ENCODE data around the gene RPRD1A.
A peak's percentile ranks its signal among the peaks of the same experiment; 100 is the strongest.
"Not testable (repeated sequence)": the region's sequence is repeated elsewhere in the genome, so short reads cannot be mapped to it uniquely, and the experiment has no call there.

Gene RPRD1A

DNA sequence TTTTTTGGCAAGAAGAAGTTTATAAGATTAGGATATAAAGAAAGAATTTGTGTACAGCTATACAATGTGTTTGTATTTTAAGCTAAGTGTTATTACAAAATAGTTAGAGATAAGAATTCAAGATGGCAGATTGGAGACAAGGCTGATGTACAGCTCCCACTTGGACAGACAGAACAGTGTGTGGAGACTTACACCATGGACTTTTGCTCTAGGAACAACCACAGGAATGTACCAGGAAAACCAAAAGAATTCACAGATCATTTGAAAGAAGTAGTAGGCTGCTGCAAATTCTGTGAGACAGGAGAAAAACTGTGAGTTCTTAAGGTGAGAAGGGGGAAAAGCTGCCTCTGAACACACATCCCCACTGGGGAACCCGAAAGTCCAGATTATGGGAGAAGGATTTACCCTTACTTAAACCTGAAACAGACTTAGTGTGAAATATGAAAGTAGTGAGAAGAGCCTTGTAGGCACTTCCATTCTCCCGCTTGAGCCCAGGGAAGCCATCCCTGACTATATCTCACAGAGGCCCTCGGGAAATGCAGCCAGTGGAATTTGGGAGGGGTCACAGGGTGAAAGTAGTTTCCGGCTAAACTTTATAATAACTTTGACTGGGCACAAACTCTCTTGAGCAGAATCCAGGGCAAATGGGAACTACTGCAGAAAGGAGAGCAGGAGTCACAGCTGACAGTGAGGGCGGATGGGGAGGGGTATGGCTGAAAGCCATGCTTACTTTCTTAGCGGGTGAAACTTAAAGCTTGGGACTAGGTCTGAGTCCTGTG lies 11.6 kb upstream of the RPRD1A start:
- DNase-seq (ENCODE audit: low spot score) = no peak

DNA sequence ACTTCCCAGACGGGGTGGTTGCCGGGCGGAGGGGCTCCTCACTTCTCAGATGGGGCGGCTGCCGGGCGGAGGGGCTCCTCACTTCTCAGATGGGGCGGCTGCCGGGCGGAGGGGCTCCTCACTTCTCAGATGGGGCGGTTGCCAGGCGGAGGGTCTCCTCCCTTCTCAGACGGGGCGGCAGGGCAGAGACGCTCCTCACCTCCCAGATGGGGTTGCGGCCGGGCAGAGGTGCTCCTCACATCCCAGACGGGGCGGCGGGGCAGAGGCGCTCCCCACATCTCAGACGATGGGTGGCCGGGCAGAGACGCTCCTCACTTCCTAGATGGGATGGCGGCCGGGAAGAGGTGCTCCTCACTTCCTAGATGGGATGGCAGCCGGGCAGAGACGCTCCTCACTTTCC lies 10.4 kb upstream of the RPRD1A start:
- DNase-seq (ENCODE audit: low spot score) = not testable (repeated sequence)

DNA sequence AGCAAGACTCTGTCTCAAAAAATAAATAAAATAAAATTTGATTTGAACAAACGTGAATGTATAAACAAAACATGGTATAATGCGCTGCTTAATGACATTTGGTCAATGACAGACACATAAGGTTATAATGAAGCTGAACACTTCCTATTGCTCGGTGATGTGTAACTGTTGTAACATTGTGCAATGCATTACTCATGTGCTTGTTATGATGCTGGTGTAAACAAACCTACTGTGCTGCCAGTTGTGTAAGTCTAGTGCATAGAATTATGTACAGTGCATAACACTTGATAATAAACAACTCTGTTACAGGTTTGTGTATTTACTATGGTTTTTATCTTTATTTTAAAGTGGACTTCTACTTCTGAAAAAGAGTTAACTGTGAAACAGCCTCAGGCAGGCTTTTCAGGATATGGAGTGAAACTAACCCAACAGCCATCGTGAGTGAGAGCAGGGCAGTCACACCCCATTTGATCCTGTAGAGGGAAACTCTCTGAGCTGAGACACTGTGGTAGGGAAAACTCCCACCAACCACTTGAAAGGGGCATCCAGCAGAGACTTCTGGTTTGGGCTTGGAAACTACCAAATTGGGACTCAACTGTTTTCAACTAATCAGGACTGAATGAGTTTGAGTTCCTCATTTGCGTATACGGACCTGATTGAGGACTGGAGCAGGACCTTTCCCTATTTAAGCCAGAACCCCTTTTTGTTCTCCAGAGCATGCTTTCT lies 8.7 kb upstream of the RPRD1A start:
- DNase-seq (ENCODE audit: low spot score) = peak; percentile 26

- no peak for DNase-seq (ENCODE audit: low spot score)
Measured at GRCh38 chr18:36074435-36074834, 7.1 kb upstream of the RPRD1A start.

GRCh38 chr18:36073676-36074075 lies 6.3 kb upstream of the RPRD1A start:
- DNase-seq (ENCODE audit: low spot score) = no peak

- DNase-seq (ENCODE audit: low spot score) = not testable (repeated sequence)
Measured at GRCh38 chr18:36072406-36072805, 5.0 kb upstream of the RPRD1A start.

DNA sequence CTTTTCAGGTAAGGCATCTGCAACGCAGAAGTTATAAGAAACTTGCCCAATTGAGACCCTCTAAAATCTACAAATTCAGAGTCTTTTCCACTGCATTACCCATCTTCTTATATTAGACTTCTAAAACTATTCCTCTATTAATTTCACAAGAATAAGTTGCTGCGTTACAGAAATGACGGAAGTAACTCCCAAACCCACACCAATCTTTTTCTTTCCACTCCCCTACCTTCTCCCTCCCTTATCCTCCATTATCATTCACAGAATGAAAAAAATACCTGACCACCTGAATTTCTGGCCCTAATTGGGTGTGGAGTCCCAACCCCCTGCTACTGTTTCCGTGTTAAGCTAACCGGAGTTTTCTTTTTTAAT lies 689 bp downstream of the RPRD1A start:
- DNase-seq (ENCODE audit: low spot score) = peak; percentile 17

DNA sequence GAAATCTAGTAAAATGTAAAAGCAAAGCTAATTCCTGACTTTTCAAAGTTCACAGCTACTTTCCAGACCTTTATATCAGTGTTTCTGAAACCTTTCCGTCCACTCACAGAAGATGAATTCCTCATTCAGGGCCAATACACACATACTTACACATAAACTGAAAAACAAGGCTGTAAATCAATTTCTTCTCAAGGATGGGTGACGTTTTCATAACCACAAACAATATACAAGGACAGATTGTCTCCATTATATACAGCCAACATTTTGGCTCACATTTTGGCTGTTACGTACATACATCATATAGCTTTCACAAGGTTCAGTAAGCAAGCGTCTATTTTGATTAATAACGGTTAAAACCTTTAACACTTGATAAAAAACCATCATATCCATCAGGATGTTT lies 1.4 kb downstream of the RPRD1A start:
- DNase-seq (ENCODE audit: low spot score) = no peak

GRCh38 chr18:36064809-36065079 lies 2.6 kb downstream of the RPRD1A start:
- DNase-seq (ENCODE audit: low spot score) = not testable (repeated sequence)

- DNase-seq (ENCODE audit: low spot score) = no peak
Measured at GRCh38 chr18:36064027-36064808, 3.1 kb downstream of the RPRD1A start.

- no peak for DNase-seq (ENCODE audit: low spot score)
Measured at GRCh38 chr18:36058674-36059073, 8.7 kb downstream of the RPRD1A start.

DNA sequence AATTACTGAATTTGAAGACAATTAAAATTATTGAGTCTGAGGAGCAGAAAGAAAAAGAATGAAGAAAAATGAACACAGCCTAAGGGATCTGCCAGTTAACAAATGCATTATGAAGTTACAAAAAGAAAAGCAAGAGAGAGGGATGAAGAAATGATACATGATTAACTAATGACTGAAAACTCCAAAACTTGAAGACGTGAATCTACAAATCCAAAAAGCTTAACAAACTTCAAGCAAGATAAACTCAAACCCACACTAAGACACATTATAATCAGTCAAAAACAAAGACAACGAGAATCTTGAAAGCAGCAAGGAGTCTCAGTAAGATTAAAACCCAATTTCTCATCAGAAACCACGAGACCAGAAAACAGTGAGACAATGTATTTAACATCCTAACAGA lies 15.6 kb downstream of the RPRD1A start:
- no peak for DNase-seq (ENCODE audit: low spot score)

DNA sequence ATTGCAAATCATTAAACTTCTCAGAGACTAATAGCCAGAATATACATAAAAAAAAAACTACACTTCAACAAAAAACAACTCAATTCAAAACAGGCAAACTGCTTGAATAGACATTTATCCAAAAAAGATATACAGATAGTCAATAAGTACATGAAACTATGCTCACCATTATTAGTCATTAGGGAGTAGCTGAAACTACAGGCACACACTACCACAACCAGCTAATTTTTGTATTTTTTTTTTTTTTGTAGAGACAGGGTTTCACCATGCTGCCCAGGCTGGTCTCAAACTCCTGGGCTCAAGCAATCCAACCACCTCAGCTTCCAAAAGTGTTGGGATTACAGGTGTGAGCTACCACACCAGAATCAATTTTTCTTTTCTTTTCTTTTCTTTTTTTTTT lies 16.9 kb downstream of the RPRD1A start:
- no peak for DNase-seq (ENCODE audit: low spot score)

DNA sequence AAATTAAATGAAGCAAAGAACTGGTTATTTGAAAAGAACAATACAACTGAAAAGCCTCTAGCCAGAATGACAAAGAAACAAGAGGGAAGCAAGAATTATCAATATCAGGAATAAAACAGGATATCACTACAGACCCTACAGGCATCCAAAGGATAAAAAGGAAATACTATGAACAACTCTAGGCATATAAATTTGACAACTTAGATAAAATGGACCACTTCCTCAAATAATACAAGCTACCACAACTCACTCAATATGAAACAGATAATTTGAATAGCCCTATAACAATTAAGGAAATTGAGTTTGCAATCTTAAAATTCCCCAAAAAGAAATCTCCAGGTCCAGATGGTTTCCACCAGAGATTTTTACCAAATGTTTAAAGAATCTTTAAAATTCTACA lies 19.8 kb downstream of the RPRD1A start:
- DNase-seq (ENCODE audit: low spot score) = no peak

- no peak for DNase-seq (ENCODE audit: low spot score)
Measured at GRCh38 chr18:36046898-36047297, 20.5 kb downstream of the RPRD1A start.

DNA sequence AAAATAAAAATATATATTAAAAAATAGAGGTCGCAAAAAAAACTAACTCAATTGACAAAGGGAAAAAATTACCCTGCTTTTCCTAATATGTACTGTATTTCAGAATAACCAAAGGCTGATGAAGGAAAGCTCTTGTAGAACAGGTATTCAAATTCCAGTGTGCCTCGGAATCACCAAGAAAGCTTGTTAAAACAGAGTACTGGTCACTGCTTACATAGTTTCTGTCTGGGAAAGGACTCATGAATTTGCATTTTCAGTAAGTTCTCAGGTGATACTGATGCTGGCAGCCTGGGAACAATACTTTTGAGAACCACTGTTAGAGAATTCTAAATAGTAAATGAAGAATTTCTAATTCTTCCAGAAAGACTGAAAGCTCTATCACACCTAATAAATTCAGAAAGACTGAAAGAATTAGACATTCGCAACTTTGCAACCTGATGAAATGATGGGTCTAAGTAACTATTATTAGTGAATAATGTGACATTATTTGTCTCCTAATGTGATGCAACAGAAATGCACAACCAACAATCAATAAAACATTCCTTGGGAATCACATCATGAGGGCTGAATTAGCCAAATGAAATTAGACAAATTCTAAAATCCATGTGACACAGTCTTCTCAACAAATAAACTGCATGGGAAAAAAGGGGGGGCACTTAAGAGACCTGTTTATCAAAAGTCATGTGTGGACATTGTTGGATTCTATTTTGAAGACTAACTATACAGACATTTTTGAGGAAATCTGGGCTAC lies 21.9 kb downstream of the RPRD1A start:
- no peak for DNase-seq (ENCODE audit: low spot score)

DNA sequence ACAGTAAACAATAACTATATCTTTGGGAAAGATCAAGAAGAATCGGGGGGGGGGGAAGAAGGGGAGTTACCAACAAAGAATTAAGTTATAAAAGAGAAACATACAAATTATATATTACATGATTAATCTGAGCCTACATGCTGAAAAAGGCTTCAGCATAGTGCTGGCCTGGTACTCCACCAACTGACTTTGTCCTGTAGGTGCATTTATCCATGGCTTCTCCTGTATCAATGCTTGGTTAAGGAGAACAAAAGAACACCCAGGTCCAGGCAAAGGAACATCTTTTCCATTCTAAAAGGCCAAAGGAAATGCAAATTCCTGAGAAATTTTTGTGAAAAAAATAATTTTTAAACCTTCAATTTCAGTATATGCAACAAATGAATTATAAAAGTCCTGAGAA lies 24.2 kb downstream of the RPRD1A start:
- no peak for DNase-seq (ENCODE audit: low spot score)

GRCh38 chr18:36041146-36041545 lies 26.2 kb downstream of the RPRD1A start:
- no peak for DNase-seq (ENCODE audit: low spot score)

GRCh38 chr18:36038102-36038663 lies 29.2 kb downstream of the RPRD1A start:
- DNase-seq (ENCODE audit: low spot score) = no peak

DNA sequence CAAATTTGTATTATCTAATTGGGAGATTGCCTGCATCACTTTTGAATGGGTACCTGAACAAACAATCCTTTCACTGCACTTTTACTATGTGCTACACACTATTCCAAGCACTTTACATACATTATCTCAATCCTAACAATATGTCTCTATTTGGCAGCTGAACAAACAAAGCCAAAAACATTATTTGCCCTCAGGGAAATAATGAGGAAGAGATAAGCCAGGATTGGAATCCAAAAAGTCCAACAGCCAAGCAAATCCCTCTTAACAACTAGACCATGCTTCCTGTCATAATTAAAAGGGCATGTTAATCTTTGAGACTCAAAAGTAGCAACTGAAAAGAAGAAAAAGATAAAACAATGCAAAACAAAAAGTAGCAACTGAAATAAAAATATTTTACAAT lies 32.1 kb downstream of the RPRD1A start:
- no peak for DNase-seq (ENCODE audit: low spot score)

- DNase-seq (ENCODE audit: low spot score) = no peak
Measured at GRCh38 chr18:36034299-36034895, 33.0 kb downstream of the RPRD1A start.

DNA sequence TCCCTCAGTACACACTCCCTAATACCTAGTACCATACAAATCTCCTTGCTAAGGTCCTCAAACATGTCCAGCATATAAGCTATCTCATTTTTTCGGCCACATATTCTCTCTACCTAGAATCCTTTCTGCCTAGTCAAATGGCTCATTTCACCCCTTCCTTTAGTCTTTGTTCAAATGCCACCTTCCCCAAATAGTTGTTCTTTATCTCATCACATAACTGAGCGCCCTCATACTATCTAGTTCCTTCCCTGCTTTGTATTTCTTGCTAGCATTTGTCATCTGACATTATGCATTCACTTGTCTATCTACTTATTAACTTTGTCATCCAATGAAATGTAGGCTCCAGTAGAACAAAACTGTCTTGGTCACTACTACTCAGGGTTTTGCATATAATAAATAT lies 35.5 kb downstream of the RPRD1A start:
- no peak for DNase-seq (ENCODE audit: low spot score)

Data from HuH-7 (cell line).